ENCODE data around the gene TNFRSF13B. TPM values are rescaled to one million over a fixed set of nuclear protein-coding genes. Genes with fewer than 3 reads are reported as not detected.

TNFRSF13B gene
- total RNA-seq, 2 experiments from 2014 or later, result not detected

DNA sequence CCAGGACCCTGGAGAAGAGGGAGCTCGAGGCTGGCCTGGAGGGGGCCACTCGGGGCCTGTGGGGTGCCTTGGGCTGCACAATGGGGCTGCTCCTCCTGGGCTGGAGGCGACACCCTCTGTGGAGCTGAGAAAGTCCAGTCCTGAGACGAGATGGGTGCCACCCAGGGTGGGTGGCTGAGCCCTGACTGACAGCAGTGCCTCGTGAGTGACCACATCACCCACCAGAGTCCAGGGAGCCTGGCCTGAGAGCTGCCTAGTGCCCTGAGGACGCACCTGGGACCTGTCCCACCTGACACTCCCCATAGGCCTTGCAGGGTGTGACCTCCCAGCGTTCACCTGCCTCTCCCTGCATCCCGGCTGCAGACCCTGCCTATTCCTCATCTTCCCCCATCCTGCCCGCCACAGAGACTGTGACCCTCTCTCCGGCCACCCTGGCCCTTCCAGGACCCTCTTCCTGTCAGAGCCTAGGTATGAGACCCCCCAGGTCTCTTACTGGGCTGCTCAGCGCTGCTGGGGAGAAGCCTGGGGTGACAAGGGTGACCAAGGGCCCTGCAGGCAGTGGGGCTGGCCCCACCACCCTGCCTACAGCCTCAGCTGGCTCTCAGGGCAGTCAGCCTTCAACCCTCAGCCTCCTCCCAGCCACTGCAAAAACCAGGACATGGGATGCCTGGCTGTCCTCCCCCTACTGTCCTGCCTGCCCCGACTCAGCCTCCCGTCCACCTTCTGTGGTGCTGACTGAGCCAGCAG is 41.2 kb downstream of the TNFRSF13B start:
- ATAC-seq (ENCODE audit: low read depth), result no peak
- POLR2A ChIA-PET, result no interaction called here
- no peaks in the 10 kb centered on the region for H3K27me3 Mint-ChIP-seq
- H3K4me3 Mint-ChIP-seq, result no peak overlapping the region
- no peak overlapping the region for H3K27ac Mint-ChIP-seq
- DNase-seq, result no peak
- H3K9me3 Mint-ChIP-seq, result no peaks in the 10 kb centered on the region
- H3K4me1 Mint-ChIP-seq, result no peaks in the 10 kb centered on the region
- no peaks in the 10 kb centered on the region for H3K36me3 Mint-ChIP-seq

DNA sequence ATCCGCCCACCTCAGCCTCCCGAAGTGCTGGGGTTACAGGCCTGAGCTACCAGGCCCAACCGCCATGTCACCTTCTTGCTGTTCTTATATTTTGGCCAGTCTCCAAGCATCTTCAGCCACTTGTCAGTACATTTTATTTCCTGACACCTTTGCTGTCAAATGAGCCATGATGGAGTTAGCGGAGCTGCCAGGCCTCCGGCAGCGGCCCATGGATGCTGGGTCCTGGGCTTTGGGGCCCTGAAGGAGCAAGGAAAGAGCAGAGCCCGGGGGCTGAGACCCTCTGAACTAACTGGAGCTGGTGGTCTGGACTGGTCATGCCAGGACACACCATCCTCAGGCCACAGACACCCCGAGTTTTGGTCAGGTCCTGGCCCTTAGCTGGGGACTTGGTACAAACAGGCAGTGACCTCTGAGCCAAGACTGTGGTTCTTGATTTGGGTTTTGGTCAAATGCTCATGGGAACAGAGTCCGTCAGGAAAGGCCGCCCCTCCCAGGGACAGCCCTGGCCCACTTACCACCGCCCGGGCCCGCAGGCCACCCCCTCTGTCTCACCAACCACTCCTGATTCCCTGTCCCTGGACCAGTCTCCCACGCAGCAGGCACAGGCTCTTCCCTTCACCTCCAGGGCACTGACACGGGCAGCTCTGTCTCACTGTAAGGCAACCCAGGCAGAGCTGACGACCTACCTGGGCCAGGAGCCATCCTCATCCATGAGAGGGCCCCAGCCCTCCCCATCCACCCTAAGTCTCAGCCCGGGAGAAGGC is 42.0 kb downstream of the TNFRSF13B start:
- Mint-ChIP-seq H3K27ac (no peak overlapping the region), H3K9me3 (no peaks in the 10 kb centered on the region), H3K4me1 (no peaks in the 10 kb centered on the region), H3K4me3 (no peak overlapping the region), H3K27me3 (no peaks in the 10 kb centered on the region), H3K36me3 (no peaks in the 10 kb centered on the region)
- no peak for DNase-seq
- no peak for ATAC-seq (ENCODE audit: low read depth)
- POLR2A ChIA-PET, result no interaction called here

- Mint-ChIP-seq H3K27me3 (no peaks in the 10 kb centered on the region), H3K4me3 (no peak overlapping the region), H3K4me1 (no peaks in the 10 kb centered on the region), H3K9me3 (no peaks in the 10 kb centered on the region), H3K27ac (no peak overlapping the region), H3K36me3 (no peaks in the 10 kb centered on the region)
- DNase-seq, result no peak
- ATAC-seq (ENCODE audit: low read depth), result no peak
- POLR2A ChIA-PET, result no interaction called here
Observed at GRCh38 chr17:16929035-16929680, 42.8 kb downstream of the TNFRSF13B start.

DNA sequence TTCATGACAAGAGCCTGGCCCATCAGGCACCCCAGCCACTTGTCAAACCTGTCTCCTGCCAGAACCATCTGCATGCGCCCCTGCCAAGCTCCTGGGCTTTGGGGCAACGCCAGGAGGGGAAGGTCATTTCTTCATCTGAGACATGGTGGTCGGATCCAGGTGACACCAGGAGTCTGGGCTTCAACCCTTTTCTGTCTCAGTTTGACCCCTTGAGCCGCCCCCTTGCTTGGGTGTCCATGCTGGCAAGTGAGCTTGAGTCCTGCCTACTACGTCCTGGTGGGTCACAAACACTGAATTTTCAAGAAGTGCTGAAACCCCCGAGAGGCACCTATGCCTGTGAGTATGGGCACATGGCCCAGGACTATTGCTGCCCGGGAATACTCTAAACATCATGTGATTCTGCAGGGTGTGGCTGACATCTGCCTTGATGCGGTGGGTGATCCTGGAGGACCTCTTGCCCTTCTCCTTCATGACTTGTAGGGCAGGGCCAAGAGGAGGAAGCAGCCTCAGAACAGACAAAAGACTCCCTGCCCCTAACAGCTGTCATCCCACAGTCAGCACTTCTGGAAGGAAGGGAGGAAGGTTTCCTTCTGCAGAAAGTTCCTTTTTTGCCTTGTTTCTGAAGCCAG is 43.4 kb downstream of the TNFRSF13B start:
- no peaks in the 10 kb centered on the region for H3K36me3 Mint-ChIP-seq

GRCh38 chr17:16927641-16928321 is 44.1 kb downstream of the TNFRSF13B start:
- no peak for DNase-seq
- POLR2A ChIA-PET, result no interaction called here
- H3K27ac Mint-ChIP-seq, result no peak overlapping the region
- H3K9me3 Mint-ChIP-seq, result no peaks in the 10 kb centered on the region
- no peak for ATAC-seq (ENCODE audit: low read depth)
- H3K36me3 Mint-ChIP-seq, result no peaks in the 10 kb centered on the region
- H3K27me3 Mint-ChIP-seq, result no peaks in the 10 kb centered on the region
- no peak overlapping the region for H3K4me3 Mint-ChIP-seq
- no peaks in the 10 kb centered on the region for H3K4me1 Mint-ChIP-seq

More for the DNA sequence above, 43.4 kb downstream of the TNFRSF13B start:
- Mint-ChIP-seq H3K4me1 (no peaks in the 10 kb centered on the region), H3K27me3 (no peaks in the 10 kb centered on the region), H3K4me3 (no peak overlapping the region), H3K9me3 (no peaks in the 10 kb centered on the region), H3K27ac (no peak overlapping the region)
- DNase-seq (no peak), ATAC-seq (ENCODE audit: low read depth) (no peak)
- POLR2A ChIA-PET, result no interaction called here

GRCh38 chr17:16926571-16927451 is 45.1 kb downstream of the TNFRSF13B start:
- DNase-seq (no peak), ATAC-seq (ENCODE audit: low read depth) (no peak)
- Mint-ChIP-seq H3K27me3 (no peaks in the 10 kb centered on the region), H3K27ac (no peak overlapping the region), H3K36me3 (no peaks in the 10 kb centered on the region), H3K4me3 (no peak overlapping the region), H3K9me3 (no peaks in the 10 kb centered on the region), H3K4me1 (no peaks in the 10 kb centered on the region)
- POLR2A ChIA-PET, result no interaction called here

DNA sequence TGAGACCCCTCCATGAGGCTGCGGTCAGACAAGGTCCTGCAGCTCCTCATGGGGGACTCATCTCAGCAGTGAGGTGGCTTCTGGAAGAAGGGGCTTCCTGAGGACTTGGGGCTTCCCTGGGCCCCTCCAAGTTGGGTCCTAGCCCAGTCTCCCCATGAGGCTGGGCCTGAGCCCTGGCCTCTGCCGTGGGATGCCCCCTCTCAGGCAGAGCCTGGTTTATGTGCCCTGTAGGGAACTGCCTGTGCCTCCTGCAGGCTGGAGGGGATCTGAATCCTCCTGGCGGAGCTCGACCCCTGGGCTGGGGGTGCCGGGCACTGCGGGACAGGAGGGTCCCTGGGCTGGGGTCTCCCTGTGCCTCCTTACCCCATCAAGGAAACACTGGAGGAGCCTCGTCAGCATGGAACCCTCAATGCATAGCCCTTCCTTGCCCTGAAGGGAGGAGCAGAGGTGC is 45.8 kb downstream of the TNFRSF13B start:
- no peak overlapping the region for H3K4me3 Mint-ChIP-seq
- DNase-seq (no peak), ATAC-seq (ENCODE audit: low read depth) (no peak)
- no peaks in the 10 kb centered on the region for H3K27me3 Mint-ChIP-seq
- H3K4me1 Mint-ChIP-seq, result no peaks in the 10 kb centered on the region
- no peaks in the 10 kb centered on the region for H3K9me3 Mint-ChIP-seq
- no peak overlapping the region for H3K27ac Mint-ChIP-seq
- no peaks in the 10 kb centered on the region for H3K36me3 Mint-ChIP-seq
- POLR2A ChIA-PET, result no interaction called here

DNA sequence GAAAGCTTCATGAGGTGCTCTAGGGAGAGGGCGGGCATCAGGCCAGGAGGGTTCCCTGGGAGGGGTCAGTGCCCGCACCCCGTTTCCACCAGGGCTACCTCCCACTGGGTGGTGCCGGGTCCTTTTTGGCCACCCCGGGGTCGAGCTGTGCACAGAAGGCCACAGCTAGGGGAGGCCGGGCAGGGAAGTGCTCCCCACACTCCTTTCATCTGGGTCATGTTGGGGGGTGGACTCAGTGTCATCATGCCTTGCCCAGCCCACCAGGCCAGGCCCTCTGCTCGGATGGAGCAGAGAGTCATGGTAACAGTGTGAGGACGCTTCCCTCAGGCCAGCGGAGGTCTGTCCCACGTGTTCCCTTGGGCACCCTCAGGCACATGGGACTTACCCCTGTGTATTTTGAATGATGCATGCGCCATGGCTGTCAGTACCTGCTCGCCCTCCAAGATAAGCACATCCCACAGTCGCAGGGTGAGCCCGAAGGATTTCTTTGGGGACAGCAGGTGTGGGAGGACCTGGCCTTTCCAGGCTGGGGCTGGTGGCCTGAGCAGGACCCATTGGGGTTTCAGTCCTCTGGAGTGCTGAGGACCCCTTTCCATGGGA is 46.4 kb downstream of the TNFRSF13B start:
- POLR2A ChIA-PET, result no interaction called here
- DNase-seq (no peak), ATAC-seq (ENCODE audit: low read depth) (no peak)
- no peak overlapping the region for H3K4me3 Mint-ChIP-seq
- H3K4me1 Mint-ChIP-seq, result no peaks in the 10 kb centered on the region
- H3K27ac Mint-ChIP-seq, result no peak overlapping the region
- no peaks in the 10 kb centered on the region for H3K27me3 Mint-ChIP-seq
- H3K36me3 Mint-ChIP-seq, result no peaks in the 10 kb centered on the region
- H3K9me3 Mint-ChIP-seq, result no peaks in the 10 kb centered on the region

GRCh38 chr17:16924696-16925440 is 47.0 kb downstream of the TNFRSF13B start:
- Mint-ChIP-seq H3K36me3 (no peaks in the 10 kb centered on the region), H3K27me3 (no peaks in the 10 kb centered on the region), H3K4me3 (no peak overlapping the region), H3K4me1 (no peaks in the 10 kb centered on the region), H3K27ac (no peak overlapping the region), H3K9me3 (no peaks in the 10 kb centered on the region)
- POLR2A ChIA-PET, result no interaction called here
- no peak for ATAC-seq (ENCODE audit: low read depth)
- DNase-seq, result no peak

DNA sequence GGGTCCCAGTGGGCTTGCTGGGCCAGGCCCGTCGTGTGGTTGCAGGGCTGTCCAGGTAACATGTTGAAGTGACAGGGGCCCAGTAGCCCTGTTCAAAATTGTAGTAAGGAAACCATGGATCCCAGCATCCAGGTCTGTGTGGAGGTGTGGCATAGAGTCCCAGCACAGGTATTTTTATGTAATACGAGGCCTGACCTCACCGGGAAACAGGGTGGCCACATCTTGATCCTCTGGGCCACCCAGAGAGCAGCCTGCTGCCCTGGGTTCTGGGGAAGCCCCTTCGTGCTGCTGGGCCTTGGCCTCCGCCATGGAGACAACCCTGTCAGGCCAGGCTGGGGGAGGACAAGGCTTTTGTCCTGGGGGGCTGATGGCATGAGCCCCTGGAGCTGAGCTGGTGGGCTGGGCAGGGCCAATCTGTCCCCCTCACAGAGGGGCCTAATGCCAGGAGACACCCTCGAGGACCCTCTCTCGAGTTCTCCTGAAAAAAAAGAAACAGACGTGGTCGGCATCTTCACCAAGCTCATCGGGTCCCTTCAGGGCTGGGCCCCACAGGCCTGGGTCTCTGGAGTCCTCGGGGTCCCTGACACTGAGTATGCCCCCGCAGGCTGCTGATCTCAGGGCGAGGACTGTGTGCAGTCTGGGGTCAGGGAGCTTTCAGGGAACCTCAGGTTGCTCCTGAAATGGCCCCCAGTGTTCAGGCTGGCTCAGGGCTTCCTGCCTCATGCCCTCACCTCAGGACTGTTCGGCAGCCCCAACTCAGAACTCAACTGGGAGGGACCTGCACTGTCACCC is 47.8 kb downstream of the TNFRSF13B start:
- Mint-ChIP-seq H3K4me3 (no peak overlapping the region), H3K36me3 (no peaks in the 10 kb centered on the region), H3K9me3 (no peaks in the 10 kb centered on the region), H3K4me1 (no peaks in the 10 kb centered on the region), H3K27ac (no peak overlapping the region), H3K27me3 (no peaks in the 10 kb centered on the region)
- POLR2A ChIA-PET, result interaction anchor here (0.5 kb wide), 1 partner anchor 26 kb away, joined by 3 read pairs; no protein-coding TSS in a partner anchor
- DNase-seq (no peak), ATAC-seq (ENCODE audit: low read depth) (no peak)

Measured in activated naive CD8-positive, alpha-beta T cell treated with anti-CD3 and anti-CD28 coated beads, Interleukin-2, amount 10 ng/mL, durations not matched to agents 7 days and 5 days (primary cell).